Lower lobe of right lung (tissue), 2 donors: Measurements from ENCODE around the gene ERVK3-1. TPM values are rescaled to one million over a fixed set of nuclear protein-coding genes. Genes with fewer than 3 reads are reported as not detected.
A peak's percentile ranks its signal among the peaks of the same experiment; 100 is the strongest.
"Not testable (repeated sequence)": the region's sequence is repeated elsewhere in the genome, so short reads cannot be mapped to it uniquely, and the experiment has no call there.

ENCODE experiments used
- ATAC-seq, 2 donors: fragments of 200-7000 bp; cut with Tn5 transposase; one replicate each; pipeline ENCODE4 v1.9.1; 2020 to 2022; ENCODE audit warnings: mild to moderate bottlenecking in 2 of 2, moderate library complexity in 2 of 2
- DNase-seq: peaks from one replicate; pipeline ENCODE4 v3.0.0-alpha.2; 2020
- H3K27ac ChIP-seq: fragments of 200-600 bp; one replicate; pipeline ENCODE4 v1.8.0; 2022
- H3K27me3 ChIP-seq: fragments of 200-600 bp; one replicate; pipeline ENCODE4 v1.8.0; 2022; ENCODE audit warnings: low read depth
- H3K36me3 ChIP-seq: fragments of 200-600 bp; one replicate; pipeline ENCODE4 v1.8.0; 2022; ENCODE audit warnings: mild to moderate bottlenecking
- H3K4me1 ChIP-seq: fragments of 200-600 bp; one replicate; pipeline ENCODE4 v1.8.0; 2022
- H3K4me3 ChIP-seq: fragments of 200-600 bp; one replicate; pipeline ENCODE4 v1.8.0; 2022; ENCODE audit warnings: mild to moderate bottlenecking
- H3K9me3 ChIP-seq: fragments of 200-600 bp; one replicate; pipeline ENCODE4 v1.8.0; 2022
- intact Hi-C: fragments of 100-400 bp; cut with DNase I; formaldehyde crosslinking; loops from one replicate; pipeline ENCODE4 v1.11.0; 2022
- total RNA-seq: library from RNA; stranded (reverse); fragmentation: NEBNext Ultra II Directional; extraction: Animal tissue kit (Norgen Biotek cat#: 25700); gene quantifications from one replicate; pipeline ENCODE4 v1.2.1, GENCODE V29; 2021
- TF ChIP-seq, protein P1 (sequence below): fragments of 200-600 bp; IDR thresholded peaks from one replicate; pipeline ENCODE4 v1.8.0; 2022; ENCODE audit warnings: antibody characterized with exemption, mild to moderate bottlenecking
- donor health status: DM: no; HTN: yes; CAD: no; lungs with severe emphysema.

Gene ERVK3-1
- total RNA-seq, 1 donor from 2014 or later, result 31.6 TPM

GRCh38 chr19:58345558-58345957, 40.4 kb downstream of the ERVK3-1 start:
- peaks cover 29% of the 10 kb centered on the region for H3K27me3 ChIP-seq
- no peak overlapping the region for H3K27ac ChIP-seq
- peaks cover 11% of the 10 kb centered on the region for H3K4me1 ChIP-seq
- no peak for DNase-seq
- peaks cover 11% of the 10 kb centered on the region for H3K36me3 ChIP-seq
- no peak for ATAC-seq
- TF ChIP-seq, protein P1, sequence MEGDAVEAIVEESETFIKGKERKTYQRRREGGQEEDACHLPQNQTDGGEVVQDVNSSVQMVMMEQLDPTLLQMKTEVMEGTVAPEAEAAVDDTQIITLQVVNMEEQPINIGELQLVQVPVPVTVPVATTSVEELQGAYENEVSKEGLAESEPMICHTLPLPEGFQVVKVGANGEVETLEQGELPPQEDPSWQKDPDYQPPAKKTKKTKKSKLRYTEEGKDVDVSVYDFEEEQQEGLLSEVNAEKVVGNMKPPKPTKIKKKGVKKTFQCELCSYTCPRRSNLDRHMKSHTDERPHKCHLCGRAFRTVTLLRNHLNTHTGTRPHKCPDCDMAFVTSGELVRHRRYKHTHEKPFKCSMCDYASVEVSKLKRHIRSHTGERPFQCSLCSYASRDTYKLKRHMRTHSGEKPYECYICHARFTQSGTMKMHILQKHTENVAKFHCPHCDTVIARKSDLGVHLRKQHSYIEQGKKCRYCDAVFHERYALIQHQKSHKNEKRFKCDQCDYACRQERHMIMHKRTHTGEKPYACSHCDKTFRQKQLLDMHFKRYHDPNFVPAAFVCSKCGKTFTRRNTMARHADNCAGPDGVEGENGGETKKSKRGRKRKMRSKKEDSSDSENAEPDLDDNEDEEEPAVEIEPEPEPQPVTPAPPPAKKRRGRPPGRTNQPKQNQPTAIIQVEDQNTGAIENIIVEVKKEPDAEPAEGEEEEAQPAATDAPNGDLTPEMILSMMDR, result no peak
- no peak overlapping the region for H3K4me3 ChIP-seq
- intact Hi-C loops, result no loop called here
- H3K9me3 ChIP-seq, result no peaks in the 10 kb centered on the region

GRCh38 chr19:58346961-58347929, 42.1 kb downstream of the ERVK3-1 start:
- Histone ChIP-seq H3K36me3 (peaks cover 5% of the 10 kb centered on the region), H3K4me3 (peak overlapping the region; percentile 73), H3K9me3 (no peaks in the 10 kb centered on the region), H3K4me1 (peaks cover 13% of the 10 kb centered on the region), H3K27ac (peak overlapping the region; percentile 82), H3K27me3 (peaks cover 32% of the 10 kb centered on the region)
- peak; percentile 72 for DNase-seq
- TF ChIP-seq, protein P1, result no peak
- intact Hi-C loops, result no loop called here
- peak; percentile 96 to 97 for ATAC-seq

DNA sequence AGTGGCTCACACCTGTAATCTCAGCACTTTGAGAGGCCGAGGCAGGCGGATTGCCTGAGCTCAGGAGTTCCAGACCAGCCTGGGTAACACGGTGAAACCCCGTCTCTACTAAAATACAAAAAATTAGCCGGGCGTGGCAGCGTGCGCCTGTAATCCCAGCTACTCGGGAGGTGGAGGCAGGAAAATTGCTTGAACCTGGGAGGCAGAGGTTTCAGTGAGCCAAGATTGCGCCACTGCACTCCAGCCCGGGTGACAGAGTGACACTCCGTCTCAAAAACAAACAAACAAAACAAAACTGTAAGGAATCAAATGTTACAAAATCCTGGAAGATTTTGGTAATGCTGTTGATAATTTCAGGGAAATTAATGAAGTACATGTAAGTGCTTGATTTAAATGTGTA, 42.9 kb downstream of the ERVK3-1 start:
- H3K36me3 ChIP-seq, ATAC-seq, H3K9me3 ChIP-seq, intact Hi-C loops: not testable (repeated sequence)
- peak overlapping the region; percentile 82 for H3K27ac ChIP-seq
- DNase-seq, result peak; percentile 20
- peaks cover 13% of the 10 kb centered on the region for H3K4me1 ChIP-seq
- peaks cover 34% of the 10 kb centered on the region for H3K27me3 ChIP-seq
- H3K4me3 ChIP-seq, result peak overlapping the region; percentile 73

- H3K9me3 ChIP-seq, result no peaks in the 10 kb centered on the region
- TF ChIP-seq, protein P1, result no peak
- H3K27me3 ChIP-seq, result peaks cover 34% of the 10 kb centered on the region
- no peak overlapping the region for H3K4me3 ChIP-seq
- DNase-seq, result no peak
- ATAC-seq, result no peak
- intact Hi-C loops, result no loop called here
- H3K4me1 ChIP-seq, result peaks cover 13% of the 10 kb centered on the region
- no peak overlapping the region for H3K27ac ChIP-seq
- peaks cover 5% of the 10 kb centered on the region for H3K36me3 ChIP-seq
Observed at GRCh38 chr19:58349590-58349989, 44.4 kb downstream of the ERVK3-1 start.

GRCh38 chr19:58350001-58350861, 45.1 kb downstream of the ERVK3-1 start:
- peak overlapping the region; percentile 23 for H3K4me3 ChIP-seq
- ATAC-seq (no peak), DNase-seq (peak; percentile 42)
- peaks cover 5% of the 10 kb centered on the region for H3K36me3 ChIP-seq
- H3K27ac ChIP-seq, result no peak overlapping the region
- no peaks in the 10 kb centered on the region for H3K9me3 ChIP-seq
- peaks cover 13% of the 10 kb centered on the region for H3K4me1 ChIP-seq
- H3K27me3 ChIP-seq, result peaks cover 36% of the 10 kb centered on the region
- intact Hi-C loops, result no loop called here
- TF ChIP-seq, protein P1, result no peak
